K562 (cell line): ENCODE data around the gene IFI27L2. TPM values are rescaled to one million over a fixed set of nuclear protein-coding genes. Genes with fewer than 3 reads are reported as not detected.

ENCODE experiments used
- CREB3L1 ChIP-seq: fragments of 450-650 bp; IDR thresholded peaks from 2 replicates; pipeline ENCODE4 v1.6.1; 2014; ENCODE audit warnings: low read depth, mild to moderate bottlenecking, moderate library complexity, borderline replicate concordance
- ETS1 ChIP-seq: conservative IDR thresholded peaks from 2 replicates; pipeline ENCODE4 v1.6.1; 2011; ENCODE audit warnings: low read depth, mild to moderate bottlenecking, low read length; ENCODE audit not compliant: control insufficient read depth
- FOXM1 ChIP-seq, 2 experiments: fragments of 450-650 bp in 1 of 2; sonication (generic) in 1 of 2; formaldehyde crosslinking in 1 of 2; IDR thresholded peaks; 2 replicates each; pipeline versions ENCODE4 v1.6.1 to v1.9.0; 2017 to 2022; ENCODE audit warnings: low read depth in 2 of 2, mild to moderate bottlenecking in 2 of 2, missing genetic modification reagents in 1 of 2, moderate library complexity in 1 of 2
- HINFP ChIP-seq: fragments of 450-650 bp; conservative IDR thresholded peaks from 2 replicates; pipeline ENCODE4 v1.6.1; 2016; ENCODE audit warnings: missing genetic modification characterization, low read depth, mild to moderate bottlenecking, control low read depth, missing compliant biosample characterization
- MEF2D ChIP-seq: conservative IDR thresholded peaks from 2 replicates; pipeline ENCODE4 v1.6.1; 2016; ENCODE audit warnings: low read depth, missing genetic modification characterization, missing compliant biosample characterization
- NR2C1 ChIP-seq, 2 experiments: fragments of 450-650 bp; IDR thresholded peaks; 2 replicates each; pipeline ENCODE4 v1.6.1; 2017; ENCODE audit warnings: mild to moderate bottlenecking in 2 of 2, antibody characterized with exemption in 1 of 2, inconsistent platforms in 1 of 2, missing compliant biosample characterization in 1 of 2, missing genetic modification characterization in 1 of 2
- PTRF ChIP-seq: fragments of 450-650 bp; IDR thresholded peaks from 2 replicates; pipeline ENCODE4 v1.6.1; 2016; ENCODE audit warnings: mild to moderate bottlenecking, missing genetic modification characterization, missing compliant biosample characterization
- SMAD4 ChIP-seq: fragments of 250-450 bp; sonication (Bioruptor Pico); conservative IDR thresholded peaks from 2 replicates; pipeline ENCODE4 v1.8.0; 2021; ENCODE audit warnings: inconsistent platforms, mild to moderate bottlenecking, moderate library complexity
- TRIM28 ChIP-seq: fragments of 450-650 bp; IDR thresholded peaks from 2 replicates; pipeline ENCODE4 v1.6.1; 2017
- ZBTB7A ChIP-seq: IDR thresholded peaks from 2 replicates; pipeline ENCODE4 v1.6.1; 2011; ENCODE audit warnings: low read depth, mild to moderate bottlenecking, low read length, moderate library complexity, borderline replicate concordance; ENCODE audit not compliant: control insufficient read depth
- ZNF175 ChIP-seq: fragments of 200-800 bp; sonication (Bioruptor generic); IDR thresholded peaks from 2 replicates; pipeline ENCODE4 v1.6.1; 2016; ENCODE audit warnings: low read depth, mild to moderate bottlenecking, missing genetic modification characterization, missing compliant biosample characterization
- ZNF318 ChIP-seq, 2 experiments: fragments of 450-650 bp; IDR thresholded peaks; 2 replicates each; pipeline ENCODE4 v1.6.1; 2016; ENCODE audit warnings: mild to moderate bottlenecking in 2 of 2, borderline replicate concordance in 1 of 2, low read depth in 1 of 2, moderate library complexity in 1 of 2
- ZNF584 ChIP-seq: fragments of 200-800 bp; sonication (Bioruptor generic); IDR thresholded peaks from 2 replicates; pipeline ENCODE4 v1.6.1; 2016; ENCODE audit warnings: low read depth, mild to moderate bottlenecking, missing genetic modification characterization, missing compliant biosample characterization
- polyA plus RNA-seq, 8 experiments: library from polyadenylated mRNA; depleted of rRNA in 4 of 8; stranded (reverse) in 5 of 8; unstranded in 3 of 8; fragments of >200 nt; fragmentation: Nextera tagmentation in 2 of 8; fragmentation: Illumina TruSeq in 1 of 8; extraction: Ambion mirVana in 2 of 8; extraction: Trizol in 1 of 8; gene quantifications; 2 replicates each; pipeline versions ENCODE4 v1.2.1 to v1.2.3, GENCODE V29; 2011 to 2014; ENCODE audit warnings: inconsistent platforms in 1 of 8, missing spikeins in 1 of 8
- total RNA-seq, 7 experiments: library from RNA; depleted of rRNA in 6 of 7; stranded (reverse); fragments of >200 nt in 6 of 7; fragmentation: Illumina TruSeq in 2 of 7; extraction: Trizol in 2 of 7; gene quantifications; 2 replicates each; pipeline versions ENCODE4 v1.2.1 to v1.2.3, GENCODE V29; 2011 to 2021; ENCODE audit warnings: low replicate concordance in 1 of 7

Gene IFI27L2
- total and polyA plus RNA-seq, 9 of the 15 experiments (the other 6 are each of a cell fraction or from before 2014, with no cell fraction given), result 1.0 to 9.3 (median 4.1) TPM

GRCh38 chr14:94089479-94089878 lies 39.9 kb downstream of the IFI27L2 start (continued):
- TF ChIP-seq ETS1 (no peak), CREB3L1 (no peak), MEF2D (0 out of 2 replicates have a peak, but pooled peaks have one; percentile 48), ZNF584 (CRISPR knock-in tag) (0 out of 2 replicates have a peak, but pooled peaks have one; percentile 38), NR2C1 (IDR thresholded peaks at IDR 0.05) (no peak), NR2C1 (tag; IDR thresholded peaks at IDR 0.05) (peak; percentile 69), TRIM28 (no peak), ZNF175 (0 out of 2 replicates have a peak, but pooled peaks have one; percentile 38), PTRF (tag) (peak; percentile 76; the same call in 1 of the 2 replicates), ZBTB7A (no peak), ZNF318 (IDR thresholded peaks at IDR 0.05; ENCODE audit: borderline replicate concordance in 1 of 2, low read depth in 1 of 2) (no peak), HINFP (tag) (0 out of 2 replicates have a peak, but pooled peaks have one; percentile 27), SMAD4 (CRISPR knock-in tag) (0 out of 2 replicates have a peak, but pooled peaks have one; percentile 58), FOXM1 (IDR thresholded peaks at IDR 0.05; ENCODE audit: low read depth) (no peak), FOXM1 (CRISPR knock-in tag; IDR thresholded peaks at IDR 0.05; ENCODE audit: low read depth) (no peak)
